ENCODE measurements around the gene DCST1.

DNA sequence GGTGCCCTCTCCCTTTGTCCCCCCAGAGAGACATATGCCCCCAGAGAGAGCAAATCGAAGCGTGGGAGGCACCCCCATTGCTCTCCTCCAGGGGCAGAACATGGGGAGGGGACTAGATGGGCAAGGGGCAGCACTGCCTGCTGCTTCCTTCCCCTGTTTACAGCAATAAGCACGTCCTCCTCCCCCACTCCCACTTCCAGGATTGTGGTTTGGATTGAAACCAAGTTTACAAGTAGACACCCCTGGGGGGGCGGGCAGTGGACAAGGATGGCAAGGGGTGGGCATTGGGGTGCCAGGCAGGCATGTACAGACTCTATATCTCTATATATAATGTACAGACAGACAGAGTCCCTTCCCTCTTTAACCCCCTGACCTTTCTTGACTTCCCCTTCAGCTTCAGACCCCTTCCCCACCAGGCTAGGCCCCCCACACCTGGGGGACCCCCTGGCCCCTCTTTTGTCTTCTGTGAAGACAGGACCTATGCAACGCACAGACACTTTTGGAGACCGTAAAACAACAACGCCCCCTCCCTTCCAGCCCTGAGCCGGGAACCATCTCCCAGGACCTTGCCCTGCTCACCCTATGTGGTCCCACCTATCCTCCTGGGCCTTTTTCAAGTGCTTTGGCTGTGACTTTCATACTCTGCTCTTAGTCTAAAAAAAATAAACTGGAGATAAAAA lies 53.4 kb downstream of the DCST1 start:
- TF ChIP-seq, protein P1, sequence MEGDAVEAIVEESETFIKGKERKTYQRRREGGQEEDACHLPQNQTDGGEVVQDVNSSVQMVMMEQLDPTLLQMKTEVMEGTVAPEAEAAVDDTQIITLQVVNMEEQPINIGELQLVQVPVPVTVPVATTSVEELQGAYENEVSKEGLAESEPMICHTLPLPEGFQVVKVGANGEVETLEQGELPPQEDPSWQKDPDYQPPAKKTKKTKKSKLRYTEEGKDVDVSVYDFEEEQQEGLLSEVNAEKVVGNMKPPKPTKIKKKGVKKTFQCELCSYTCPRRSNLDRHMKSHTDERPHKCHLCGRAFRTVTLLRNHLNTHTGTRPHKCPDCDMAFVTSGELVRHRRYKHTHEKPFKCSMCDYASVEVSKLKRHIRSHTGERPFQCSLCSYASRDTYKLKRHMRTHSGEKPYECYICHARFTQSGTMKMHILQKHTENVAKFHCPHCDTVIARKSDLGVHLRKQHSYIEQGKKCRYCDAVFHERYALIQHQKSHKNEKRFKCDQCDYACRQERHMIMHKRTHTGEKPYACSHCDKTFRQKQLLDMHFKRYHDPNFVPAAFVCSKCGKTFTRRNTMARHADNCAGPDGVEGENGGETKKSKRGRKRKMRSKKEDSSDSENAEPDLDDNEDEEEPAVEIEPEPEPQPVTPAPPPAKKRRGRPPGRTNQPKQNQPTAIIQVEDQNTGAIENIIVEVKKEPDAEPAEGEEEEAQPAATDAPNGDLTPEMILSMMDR (conservative IDR thresholded peaks at IDR 0.05; ENCODE audit: low read length), result peak; percentile 62
- TF ChIP-seq EZH2phosphoT487 (IDR thresholded peaks at IDR 0.05; ENCODE audit: borderline replicate concordance, low read depth, low read length), result no peak
